Natural killer cell (primary cell): ENCODE results near the gene SLC25A47. TPM values are rescaled to one million over a fixed set of nuclear protein-coding genes. Genes with fewer than 3 reads are reported as not detected.
"Not testable (repeated sequence)": the region's sequence is repeated elsewhere in the genome, so short reads cannot be mapped to it uniquely, and the experiment has no call there.

ENCODE experiments used
- ATAC-seq, 3 donors: fragments of 150-1000 bp in 2 of 3; fragments of 200-7000 bp in 1 of 3; cut with Tn5 transposase; 1 replicate in 1 of 3; 2 replicates in 2 of 3; pipeline ENCODE4 v1.10.0; 2021; ENCODE audit warnings: mild to moderate bottlenecking in 2 of 3, moderate library complexity in 2 of 3
- DNase-seq, 2 donors: peaks; one replicate each; pipeline versions ENCODE4 v3.0.0 to v3.0.0-alpha.2; 2013 to 2021; ENCODE audit warnings: mixed read lengths in 1 of 2
- H3K27ac ChIP-seq: one replicate; pipeline ENCODE4 v1.5.1; 2013; ENCODE audit warnings: mild to moderate bottlenecking, low read length
- H3K27me3 ChIP-seq: one replicate; pipeline ENCODE4 v1.6.1; 2013; ENCODE audit warnings: low read length; ENCODE audit not compliant: control insufficient read depth, insufficient read depth
- H3K36me3 ChIP-seq: one replicate; pipeline ENCODE4 v1.6.1; 2013; ENCODE audit warnings: low read length; ENCODE audit not compliant: control insufficient read depth, insufficient read depth
- H3K4me1 ChIP-seq: one replicate; pipeline ENCODE4 v1.6.1; 2013; ENCODE audit warnings: low read length; ENCODE audit not compliant: control insufficient read depth, insufficient read depth
- H3K4me3 ChIP-seq: one replicate; pipeline ENCODE4 v1.5.1; 2013; ENCODE audit warnings: low read length
- H3K9me3 ChIP-seq: one replicate; pipeline ENCODE4 v1.6.1; 2013; ENCODE audit warnings: low read length; ENCODE audit not compliant: control insufficient read depth, insufficient read depth
- H3K27ac Mint-ChIP-seq, 2 donors: one replicate each; pipeline ENCODE4 v1.8.0; 2022; ENCODE audit warnings: mild to moderate bottlenecking in 2 of 2, mixed read lengths in 2 of 2, moderate library complexity in 1 of 2
- H3K27me3 Mint-ChIP-seq, 2 donors: one replicate each; pipeline ENCODE4 v1.8.0; 2022; ENCODE audit warnings: low read depth in 2 of 2, mixed read lengths in 2 of 2
- H3K36me3 Mint-ChIP-seq: one replicate; pipeline ENCODE4 v1.8.0; 2022; ENCODE audit warnings: mixed read lengths
- H3K4me1 Mint-ChIP-seq, 2 donors: one replicate each; pipeline ENCODE4 v1.8.0; 2022; ENCODE audit warnings: mixed read lengths in 2 of 2
- H3K4me3 Mint-ChIP-seq: one replicate; pipeline ENCODE4 v1.8.0; 2022; ENCODE audit warnings: mild to moderate bottlenecking, moderate library complexity, mixed read lengths
- H3K9me3 Mint-ChIP-seq, 2 donors: one replicate each; pipeline ENCODE4 v1.8.0; 2022; ENCODE audit warnings: mixed read lengths in 2 of 2
- WGBS: methylation state at CpG from one replicate; pipeline ENCODE4 v1.1.7; 2013; ENCODE audit warnings: missing lambda C conversion rate; ENCODE audit not compliant: insufficient coverage; 5-methylcytosine and 5-hydroxymethylcytosine counted together
- intact Hi-C: fragments of 100-400 bp; cut with micrococcal nuclease; formaldehyde crosslinking; loops from one replicate; pipeline ENCODE4 v1.14.2; 2022
- total RNA-seq, 4 donors: library from RNA; stranded (reverse); fragments of 120-200 nt in 1 of 4; gene quantifications; one replicate each; pipeline versions ENCODE4 v1.2.3 to v1.2.4, GENCODE V29; 2013 to 2022
- TF ChIP-seq, protein P1 (sequence below): fragments of 200-600 bp; IDR thresholded peaks from one replicate; pipeline ENCODE4 v1.8.0; 2022; ENCODE audit warnings: antibody characterized with exemption

The SLC25A47 gene
- total RNA-seq, 3 donors from 2014 or later (not counting 1 experiment from before 2014, with no cell fraction given), result 0.20 TPM; not detected in 2

DNA sequence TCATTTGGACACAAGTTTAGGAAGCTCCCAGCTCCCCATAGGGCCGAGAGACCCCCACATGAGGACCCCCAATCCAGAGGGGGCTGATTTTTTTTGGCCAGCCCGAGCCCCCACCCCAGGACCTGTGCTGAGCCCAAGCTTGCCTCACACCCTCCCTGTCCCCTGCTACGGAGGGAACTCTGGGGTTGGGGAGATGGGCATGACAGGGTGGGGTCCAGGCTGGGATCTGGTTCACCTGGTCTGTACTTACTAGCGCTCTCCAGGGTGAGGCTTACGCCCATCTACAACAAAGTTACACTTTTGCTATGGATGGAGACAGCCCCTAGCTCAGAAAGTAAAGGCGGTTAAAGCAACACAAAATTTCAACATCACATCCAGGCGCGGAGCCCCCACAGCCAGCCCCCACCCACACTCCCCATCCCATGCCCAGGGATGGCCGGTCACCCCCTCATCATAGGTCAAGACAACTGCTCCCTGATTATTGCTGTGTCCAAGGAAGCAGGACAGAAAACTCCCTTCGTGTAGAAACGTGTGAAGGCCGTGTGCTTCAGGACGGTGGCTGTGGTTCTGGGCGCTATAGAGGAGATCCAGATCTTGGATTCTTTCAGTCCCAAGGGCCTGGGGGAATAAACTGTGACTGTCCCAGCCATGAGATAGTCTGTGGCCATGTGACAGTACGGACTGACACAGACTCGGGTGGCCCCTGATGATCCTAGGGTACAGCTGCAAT lies 27.6 kb upstream of the SLC25A47 start:
- TF ChIP-seq, protein P1, sequence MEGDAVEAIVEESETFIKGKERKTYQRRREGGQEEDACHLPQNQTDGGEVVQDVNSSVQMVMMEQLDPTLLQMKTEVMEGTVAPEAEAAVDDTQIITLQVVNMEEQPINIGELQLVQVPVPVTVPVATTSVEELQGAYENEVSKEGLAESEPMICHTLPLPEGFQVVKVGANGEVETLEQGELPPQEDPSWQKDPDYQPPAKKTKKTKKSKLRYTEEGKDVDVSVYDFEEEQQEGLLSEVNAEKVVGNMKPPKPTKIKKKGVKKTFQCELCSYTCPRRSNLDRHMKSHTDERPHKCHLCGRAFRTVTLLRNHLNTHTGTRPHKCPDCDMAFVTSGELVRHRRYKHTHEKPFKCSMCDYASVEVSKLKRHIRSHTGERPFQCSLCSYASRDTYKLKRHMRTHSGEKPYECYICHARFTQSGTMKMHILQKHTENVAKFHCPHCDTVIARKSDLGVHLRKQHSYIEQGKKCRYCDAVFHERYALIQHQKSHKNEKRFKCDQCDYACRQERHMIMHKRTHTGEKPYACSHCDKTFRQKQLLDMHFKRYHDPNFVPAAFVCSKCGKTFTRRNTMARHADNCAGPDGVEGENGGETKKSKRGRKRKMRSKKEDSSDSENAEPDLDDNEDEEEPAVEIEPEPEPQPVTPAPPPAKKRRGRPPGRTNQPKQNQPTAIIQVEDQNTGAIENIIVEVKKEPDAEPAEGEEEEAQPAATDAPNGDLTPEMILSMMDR, result no peak
- Histone ChIP-seq H3K4me1 (peaks cover 15% of the 10 kb centered on the region), H3K4me3 (no peak overlapping the region), H3K36me3 (no peaks in the 10 kb centered on the region), H3K27ac (no peak overlapping the region), H3K9me3 (no peaks in the 10 kb centered on the region), H3K27me3 (no peaks in the 10 kb centered on the region)
- H3K4me3 Mint-ChIP-seq, result no peak overlapping the region
- ATAC-seq, result no peak
- H3K27me3 Mint-ChIP-seq, result no peaks in the 10 kb centered on the region
- intact Hi-C loops, result no loop called here
- no peaks in the 10 kb centered on the region for H3K36me3 Mint-ChIP-seq
- H3K27ac Mint-ChIP-seq, result no peak overlapping the region
- DNase-seq, result no peak
- no peaks in the 10 kb centered on the region for H3K9me3 Mint-ChIP-seq
- H3K4me1 Mint-ChIP-seq, result peaks cover 5% of the 10 kb centered on the region in 2 donors
- WGBS, result 94% methylated on average over 16 of the region's 16 CpGs

DNA sequence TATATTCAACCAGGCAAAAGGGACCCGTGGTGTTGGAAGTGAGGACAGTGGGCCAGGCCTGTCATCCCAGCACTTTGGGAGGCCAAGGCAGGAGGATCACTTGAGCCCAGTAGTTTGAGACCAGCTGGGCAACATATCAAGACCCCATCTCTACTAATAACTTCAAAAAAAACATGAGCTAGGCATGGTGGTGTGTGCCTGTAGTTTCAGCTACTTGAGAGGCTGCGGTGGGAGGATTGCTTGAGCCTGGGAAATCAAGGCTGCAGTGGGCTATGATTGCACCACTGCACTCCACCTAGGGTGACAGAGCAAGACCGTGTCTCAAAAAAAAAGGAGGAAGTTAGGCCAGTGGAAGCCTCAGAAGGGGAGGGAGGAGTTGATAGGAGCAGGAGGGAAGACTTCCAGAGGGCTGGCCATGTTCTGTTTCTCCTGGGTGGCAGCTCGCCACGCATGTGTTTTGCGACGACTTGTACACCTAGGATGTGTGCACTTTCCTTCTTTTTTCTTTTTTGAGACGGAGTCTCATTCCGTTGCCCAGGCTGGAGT lies 27.0 kb upstream of the SLC25A47 start:
- no peaks in the 10 kb centered on the region for H3K9me3 Mint-ChIP-seq
- H3K9me3 ChIP-seq, result no peaks in the 10 kb centered on the region
- TF ChIP-seq, protein P1, result no peak
- peaks cover 5% of the 10 kb centered on the region in 2 donors for H3K4me1 Mint-ChIP-seq
- no peaks in the 10 kb centered on the region for H3K36me3 ChIP-seq
- peaks cover 13% of the 10 kb centered on the region for H3K4me1 ChIP-seq
- no peaks in the 10 kb centered on the region for H3K36me3 Mint-ChIP-seq
- no peak overlapping the region for H3K27ac ChIP-seq
- WGBS, result 85% methylated on average over 9 of the region's 9 CpGs
- H3K4me3 Mint-ChIP-seq, result no peak overlapping the region
- H3K27ac Mint-ChIP-seq, result no peak overlapping the region
- H3K4me3 ChIP-seq, result no peak overlapping the region
- ATAC-seq (peak in 1 of 3 donors; percentile 44), DNase-seq (no peak)
- intact Hi-C loops, result no loop called here
- no peaks in the 10 kb centered on the region for H3K27me3 ChIP-seq
- no peaks in the 10 kb centered on the region for H3K27me3 Mint-ChIP-seq

DNA sequence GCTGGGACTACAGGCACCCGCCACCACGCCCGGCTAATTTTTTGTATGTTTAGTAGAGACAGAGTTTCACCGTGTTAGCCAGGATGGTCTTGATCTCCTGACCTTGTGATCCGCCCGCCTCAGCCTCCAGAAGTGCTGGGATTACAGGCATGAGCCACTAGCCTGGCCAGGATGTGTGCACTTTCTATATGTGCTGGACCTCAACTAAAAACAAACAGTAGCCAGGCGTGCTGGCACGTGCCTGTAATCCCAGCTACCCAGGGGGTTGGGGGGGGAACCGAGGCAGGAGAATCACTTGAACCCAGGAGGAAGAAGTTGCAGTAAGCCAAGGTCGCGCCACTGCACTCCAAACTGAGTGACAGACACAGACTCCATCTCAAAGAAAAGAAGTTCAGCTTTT lies 26.4 kb upstream of the SLC25A47 start:
- WGBS, result 93% methylated on average over 11 of the region's 11 CpGs
- not testable (repeated sequence) for H3K9me3 Mint-ChIP-seq

GRCh38 chr14:100297320-100298300 lies 25.5 kb upstream of the SLC25A47 start:
- no peaks in the 10 kb centered on the region for H3K27me3 ChIP-seq
- TF ChIP-seq, protein P1, result no peak
- 42% methylated on average over 27 of the region's 30 CpGs for WGBS
- no peak overlapping the region for H3K27ac Mint-ChIP-seq
- intact Hi-C loops, result no loop called here
- peaks cover 13% of the 10 kb centered on the region for H3K4me1 ChIP-seq
- no peak overlapping the region for H3K27ac ChIP-seq
- DNase-seq (no peak), ATAC-seq (peak in 2 of 3 donors; percentile 55 to 70)
- H3K36me3 ChIP-seq, result no peaks in the 10 kb centered on the region
- no peak overlapping the region for H3K4me3 ChIP-seq
- no peak overlapping the region for H3K4me3 Mint-ChIP-seq
- H3K9me3 ChIP-seq, result no peaks in the 10 kb centered on the region
- H3K27me3 Mint-ChIP-seq, result no peaks in the 10 kb centered on the region
- H3K4me1 Mint-ChIP-seq, result peaks cover 5% of the 10 kb centered on the region in 2 donors
- H3K36me3 Mint-ChIP-seq, result no peaks in the 10 kb centered on the region
- H3K9me3 Mint-ChIP-seq, result no peaks in the 10 kb centered on the region

More for the DNA sequence above, 26.4 kb upstream of the SLC25A47 start:
- H3K4me1 Mint-ChIP-seq, H3K27ac ChIP-seq, H3K36me3 ChIP-seq, DNase-seq, H3K27ac Mint-ChIP-seq, H3K27me3 Mint-ChIP-seq, H3K4me3 Mint-ChIP-seq, H3K4me3 ChIP-seq, H3K9me3 ChIP-seq, H3K27me3 ChIP-seq, intact Hi-C loops, H3K36me3 Mint-ChIP-seq, ATAC-seq: not testable (repeated sequence)
- peaks cover 13% of the 10 kb centered on the region for H3K4me1 ChIP-seq
